Hepatic stellate cell (primary cell): ENCODE results near the gene ALOX5.
"Not testable (repeated sequence)": the region's sequence is repeated elsewhere in the genome, so short reads cannot be mapped to it uniquely, and the experiment has no call there.

ENCODE experiments used
- DNase-seq: peaks from one replicate; pipeline ENCODE4 v3.0.0; 2011; ENCODE audit warnings: low spot score

Gene ALOX5

DNA sequence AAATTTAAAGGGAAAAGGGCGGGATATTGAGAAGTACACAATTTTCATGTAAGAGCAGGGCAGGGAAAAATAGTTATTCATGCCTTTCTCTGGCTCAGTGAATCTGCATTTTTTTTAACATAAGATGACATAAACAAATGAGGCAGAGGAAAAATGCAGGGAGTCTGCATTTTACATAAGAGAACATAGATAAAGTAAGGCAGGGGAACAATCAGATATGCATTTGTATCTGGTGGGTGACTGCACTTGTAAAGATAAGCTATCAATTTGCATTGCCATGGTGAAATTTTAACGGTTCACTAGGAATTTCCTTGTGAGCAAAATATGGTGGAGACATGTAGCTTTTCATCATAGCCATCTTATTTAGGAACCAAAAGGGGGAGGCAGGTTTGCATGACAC lies 33.5 kb downstream of the ALOX5 start:
- no peak for DNase-seq

GRCh38 chr10:45408421-45409319 lies 34.7 kb downstream of the ALOX5 start:
- no peak for DNase-seq

GRCh38 chr10:45409347-45409746 lies 35.3 kb downstream of the ALOX5 start:
- DNase-seq = not testable (repeated sequence)

DNA sequence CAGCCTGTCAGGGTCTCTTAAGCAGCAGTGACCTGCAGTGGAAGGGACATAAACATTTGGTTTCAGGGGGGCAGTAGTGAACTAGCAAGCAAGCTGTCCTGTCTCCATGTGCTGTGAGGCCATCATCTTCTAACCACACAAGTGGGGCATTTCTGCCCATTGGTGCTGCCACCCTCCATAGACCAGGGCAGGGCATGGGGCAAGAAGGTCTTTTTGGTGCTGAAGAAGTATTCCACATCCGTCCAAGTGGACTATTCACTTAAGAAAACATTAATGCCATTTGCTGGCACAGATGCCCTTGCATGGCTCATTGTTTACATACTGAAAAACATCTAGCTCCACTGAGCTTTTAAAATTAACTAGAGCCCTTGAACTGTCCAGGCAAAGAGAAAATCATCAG lies 35.8 kb downstream of the ALOX5 start:
- DNase-seq = no peak

DNA sequence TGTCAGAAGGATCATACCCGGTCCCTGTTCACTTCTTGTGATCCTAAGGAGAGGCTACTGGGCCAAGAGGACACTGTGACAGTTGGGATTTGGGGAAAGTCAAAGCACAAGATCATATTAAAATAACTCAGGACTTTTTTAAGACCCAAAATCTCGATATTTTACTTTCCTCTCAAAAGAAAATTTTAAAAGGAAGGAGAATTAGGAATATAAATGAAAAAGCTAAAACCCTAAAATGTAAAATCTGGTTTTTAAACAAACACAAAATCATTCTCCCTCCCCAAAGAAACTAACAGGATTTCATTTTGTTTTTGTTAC lies 36.4 kb downstream of the ALOX5 start:
- DNase-seq = no peak

DNA sequence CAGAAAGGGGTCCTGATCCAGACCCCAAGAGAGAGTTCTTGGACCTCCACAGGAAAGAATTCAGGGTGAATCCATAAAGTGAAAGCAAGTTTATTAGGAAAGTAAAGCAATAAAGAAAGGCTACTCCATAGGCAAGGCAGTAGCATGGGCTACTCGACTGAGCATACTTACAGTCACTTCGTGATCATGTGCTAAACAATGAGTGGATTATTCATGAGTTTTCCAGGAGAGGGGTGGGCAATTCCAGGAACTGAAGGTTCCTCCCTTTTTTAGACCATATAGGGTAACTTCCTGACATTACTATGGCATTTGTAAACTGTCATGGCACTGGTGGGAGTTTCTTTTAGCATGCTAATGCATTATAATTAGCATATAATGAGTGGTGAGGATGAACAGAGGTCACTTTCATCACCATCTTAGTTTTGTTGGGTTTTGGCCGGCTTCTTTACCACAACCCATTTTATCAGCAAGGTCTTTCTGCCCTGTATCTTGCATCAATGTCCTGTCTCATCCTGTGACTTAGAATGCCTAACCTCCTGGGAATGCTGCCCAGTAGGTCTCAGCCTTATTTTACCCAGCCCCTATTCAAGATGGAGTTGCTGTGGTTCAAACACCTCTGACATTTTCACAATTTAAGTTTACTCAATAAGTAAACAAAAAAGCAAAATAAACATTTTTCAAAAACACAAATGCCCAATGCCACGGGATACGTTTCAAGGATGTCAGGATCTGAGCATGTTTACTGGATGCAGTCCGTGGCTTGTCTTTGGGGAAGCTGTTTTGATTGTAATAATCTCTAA lies 37.0 kb downstream of the ALOX5 start:
- no peak for DNase-seq

- DNase-seq = no peak
Measured at GRCh38 chr10:45411607-45411940, 37.6 kb downstream of the ALOX5 start.

DNA sequence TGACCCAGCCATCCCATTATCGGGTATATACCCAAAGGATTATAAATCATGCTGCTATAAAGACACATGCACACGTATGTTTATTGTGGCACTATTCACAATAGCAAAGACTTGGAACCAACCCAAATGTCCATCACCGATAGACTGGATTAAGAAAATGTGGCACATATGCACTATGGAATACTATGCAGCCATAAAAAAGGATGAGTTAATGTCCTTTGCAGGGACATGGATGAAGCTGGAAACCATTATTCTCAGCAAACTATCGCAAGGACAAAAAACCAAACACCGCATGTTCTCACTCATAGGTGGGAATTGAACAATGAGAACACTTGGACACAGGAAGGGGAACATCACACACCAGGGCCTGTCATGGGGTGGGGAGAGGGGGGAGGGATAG lies 41.0 kb downstream of the ALOX5 start:
- not testable (repeated sequence) for DNase-seq

DNA sequence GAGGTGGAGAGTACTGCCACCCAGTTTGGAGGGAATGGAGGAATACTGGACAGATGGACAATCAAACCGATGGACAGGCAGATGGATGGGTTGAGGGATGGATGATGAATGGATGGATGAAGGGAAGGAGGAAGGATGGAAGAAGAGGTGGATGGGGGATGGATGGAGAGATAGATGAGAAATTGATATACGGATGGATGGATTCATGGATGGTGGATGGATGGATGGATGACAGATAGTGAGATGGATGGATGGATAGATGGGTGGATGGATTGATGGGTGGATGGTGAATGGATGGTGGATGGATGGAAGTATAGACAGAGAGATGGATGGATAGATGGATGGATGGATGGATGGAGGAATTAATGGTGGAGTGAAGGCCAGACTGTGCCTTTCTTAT lies 42.6 kb downstream of the ALOX5 start:
- no peak for DNase-seq

DNA sequence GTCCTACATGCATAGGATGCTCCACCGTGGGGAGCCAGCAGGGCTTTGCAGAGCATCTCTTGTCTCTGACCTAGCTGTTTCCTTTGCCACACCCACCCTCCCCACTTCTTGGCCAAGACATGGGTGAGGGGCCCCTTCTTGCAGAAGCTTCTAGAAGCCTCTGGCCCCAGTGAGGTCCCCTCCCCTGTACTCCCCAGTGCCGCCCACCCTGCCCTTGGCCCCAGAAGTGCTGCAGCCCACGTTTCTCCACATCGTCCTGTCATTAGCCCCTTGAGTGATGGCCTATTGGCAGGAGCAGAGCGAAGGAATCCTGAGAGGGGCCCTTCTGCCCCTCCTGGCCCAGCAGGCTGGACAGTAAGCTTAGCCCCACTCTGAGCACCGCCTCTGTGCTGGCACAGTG lies 43.7 kb downstream of the ALOX5 start:
- DNase-seq = no peak

DNA sequence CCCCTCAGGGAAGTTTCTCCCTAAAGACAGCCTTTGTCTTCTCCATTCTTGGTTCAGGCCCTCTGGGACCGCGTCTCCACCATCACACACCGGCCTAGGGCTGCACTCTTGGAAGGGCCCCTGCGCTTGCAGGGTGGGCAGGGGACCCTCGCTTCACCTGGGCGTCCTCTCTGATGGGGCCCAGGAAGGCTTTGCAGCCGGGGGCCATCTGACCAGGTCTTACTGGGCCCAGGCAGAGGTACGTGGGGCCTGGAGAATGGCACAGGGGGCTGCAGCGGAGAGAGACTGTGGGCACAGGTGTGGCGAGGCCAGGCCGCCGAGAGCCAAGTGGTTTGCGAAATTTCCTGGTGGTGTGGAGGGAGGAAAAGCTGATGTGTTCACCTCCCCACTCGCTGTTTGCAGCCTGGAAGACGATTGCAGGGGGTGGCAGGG lies 44.4 kb downstream of the ALOX5 start:
- DNase-seq = no peak

DNA sequence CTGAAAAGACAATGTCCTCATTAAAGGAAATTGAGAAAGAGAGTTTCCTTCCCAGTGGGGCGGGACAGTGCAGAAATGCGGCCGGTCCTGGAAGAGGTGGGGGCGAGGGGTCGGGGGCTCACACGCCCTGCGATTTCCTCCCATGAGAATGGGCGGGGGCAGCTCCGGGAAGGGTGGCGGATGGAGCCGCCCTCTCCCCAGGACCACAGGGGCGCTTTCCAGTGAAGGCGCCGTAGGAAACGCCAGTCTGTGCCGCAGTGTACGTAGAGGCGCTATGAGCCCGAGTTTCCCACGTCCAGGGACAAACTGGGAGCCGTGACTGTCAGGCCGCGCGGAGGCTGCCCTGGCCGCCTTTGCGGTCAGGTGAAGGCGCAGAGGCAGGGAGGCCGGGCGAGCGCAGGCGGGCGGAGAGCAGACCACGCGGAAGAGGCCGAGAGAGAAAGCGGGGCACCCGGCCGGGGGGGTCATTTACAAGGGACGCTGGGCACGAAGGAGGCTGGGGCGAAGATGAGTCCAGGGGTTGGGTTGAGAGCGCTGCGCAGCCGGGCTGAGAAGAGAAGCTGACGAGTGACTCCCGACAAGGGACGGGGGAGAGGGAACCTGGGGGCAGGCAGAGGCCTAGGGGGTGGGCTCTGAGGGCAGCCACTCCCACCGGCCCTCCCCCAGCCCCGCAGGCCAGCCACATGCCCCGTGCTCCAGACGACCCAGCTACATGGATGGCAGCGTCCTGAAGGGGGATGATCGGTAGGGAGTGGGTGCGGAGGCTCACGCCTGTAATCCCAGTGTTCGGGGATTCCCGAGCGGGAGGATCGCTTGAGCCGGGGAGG lies 45.0 kb downstream of the ALOX5 start:
- peak; percentile 38 for DNase-seq

- DNase-seq = no peak
Measured at GRCh38 chr10:45419676-45420025, 45.6 kb downstream of the ALOX5 start.

DNA sequence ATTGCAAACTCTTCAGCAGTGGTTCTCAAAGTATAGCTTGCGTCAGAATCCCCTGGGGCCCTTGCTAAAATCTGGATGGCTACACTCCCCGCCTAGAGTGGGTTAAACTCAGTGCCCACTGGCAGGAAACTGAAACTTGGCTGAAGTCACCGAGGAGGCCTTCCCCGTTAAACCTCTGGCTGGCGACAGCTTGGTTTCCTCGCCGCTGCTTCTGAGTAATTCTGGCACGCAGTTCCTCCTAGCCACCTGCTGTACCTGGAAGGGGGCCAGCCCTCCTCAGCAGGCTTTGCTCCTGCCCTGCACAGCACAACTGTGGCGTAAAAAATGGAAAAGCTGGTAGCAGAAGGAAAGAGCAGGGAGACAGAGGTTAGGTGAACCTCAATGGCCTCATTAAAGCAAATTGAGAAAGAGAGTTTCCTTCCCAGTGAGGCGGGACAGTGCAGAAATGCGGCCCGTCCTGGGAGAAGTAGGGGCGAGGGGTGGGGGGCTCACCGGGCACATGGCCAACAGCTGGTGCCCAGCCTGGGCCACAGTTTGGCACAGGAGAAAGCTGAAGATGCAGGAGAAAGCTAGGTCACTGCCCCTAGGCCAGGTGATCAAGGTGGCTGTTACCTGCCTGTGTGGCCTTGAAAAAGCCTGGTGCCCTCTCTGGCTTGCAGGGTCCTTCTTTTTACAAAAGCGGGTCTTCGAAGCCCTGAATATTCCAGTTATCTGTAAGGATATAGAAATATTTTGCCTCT lies 46.6 kb downstream of the ALOX5 start:
- no peak for DNase-seq

- DNase-seq = no peak
Measured at GRCh38 chr10:45421221-45422097, 47.4 kb downstream of the ALOX5 start.

DNA sequence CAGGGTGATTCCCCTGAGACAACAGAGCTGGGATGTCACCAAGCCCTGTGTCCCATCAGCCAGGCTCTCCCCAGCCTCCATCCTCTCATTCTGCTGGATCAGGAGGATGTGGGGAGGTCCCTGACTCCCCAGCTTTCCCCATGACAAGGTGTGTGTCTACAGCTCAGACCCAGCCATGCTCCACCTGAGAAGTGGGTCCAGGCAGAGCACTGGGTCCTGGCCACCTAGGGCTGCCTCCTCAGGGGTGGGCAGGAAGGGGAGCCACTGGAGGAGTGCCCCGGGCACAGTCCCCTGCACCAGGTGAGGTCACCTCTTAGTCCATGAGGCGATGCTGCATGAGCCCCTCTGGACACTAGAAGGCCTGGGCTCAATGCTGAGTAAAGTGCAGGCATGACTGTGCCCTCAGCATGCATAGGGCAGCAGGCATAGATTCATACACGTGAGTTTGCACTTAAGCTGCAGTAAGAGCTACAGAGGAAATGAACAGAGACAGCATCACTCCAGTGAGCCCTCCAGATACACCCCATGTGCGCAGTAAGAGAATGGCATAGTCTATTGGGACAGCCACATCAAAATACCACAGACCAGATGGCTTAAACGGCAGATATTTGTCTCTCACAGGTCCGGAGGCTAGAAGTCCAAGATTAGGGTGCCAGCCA lies 48.3 kb downstream of the ALOX5 start:
- no peak for DNase-seq

- no peak for DNase-seq
Measured at GRCh38 chr10:45422866-45423659, 49.0 kb downstream of the ALOX5 start.

DNA sequence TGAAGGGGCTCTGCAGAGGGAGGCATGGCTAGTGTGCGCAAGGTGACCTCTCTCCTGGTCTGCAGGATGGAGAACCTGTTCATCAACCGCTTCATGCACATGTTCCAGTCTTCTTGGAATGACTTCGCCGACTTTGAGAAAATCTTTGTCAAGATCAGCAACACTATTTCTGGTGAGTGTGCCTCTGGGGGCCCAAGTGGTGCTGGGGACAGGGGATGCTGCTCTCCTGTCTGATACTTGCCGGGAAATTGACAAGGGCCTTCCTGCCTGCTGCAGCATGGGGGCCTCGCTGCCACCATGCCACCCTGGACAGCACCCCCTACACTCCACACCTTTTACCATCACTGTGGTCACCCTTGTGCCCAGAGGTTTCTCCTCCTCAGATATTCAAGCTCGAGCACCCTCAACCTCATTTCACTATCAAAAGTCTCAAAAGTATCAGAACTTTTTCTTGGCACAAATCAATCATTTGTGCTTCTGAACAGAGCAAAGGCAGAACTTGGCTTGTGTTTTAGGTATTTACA lies 50.0 kb downstream of the ALOX5 start:
- no peak for DNase-seq

DNA sequence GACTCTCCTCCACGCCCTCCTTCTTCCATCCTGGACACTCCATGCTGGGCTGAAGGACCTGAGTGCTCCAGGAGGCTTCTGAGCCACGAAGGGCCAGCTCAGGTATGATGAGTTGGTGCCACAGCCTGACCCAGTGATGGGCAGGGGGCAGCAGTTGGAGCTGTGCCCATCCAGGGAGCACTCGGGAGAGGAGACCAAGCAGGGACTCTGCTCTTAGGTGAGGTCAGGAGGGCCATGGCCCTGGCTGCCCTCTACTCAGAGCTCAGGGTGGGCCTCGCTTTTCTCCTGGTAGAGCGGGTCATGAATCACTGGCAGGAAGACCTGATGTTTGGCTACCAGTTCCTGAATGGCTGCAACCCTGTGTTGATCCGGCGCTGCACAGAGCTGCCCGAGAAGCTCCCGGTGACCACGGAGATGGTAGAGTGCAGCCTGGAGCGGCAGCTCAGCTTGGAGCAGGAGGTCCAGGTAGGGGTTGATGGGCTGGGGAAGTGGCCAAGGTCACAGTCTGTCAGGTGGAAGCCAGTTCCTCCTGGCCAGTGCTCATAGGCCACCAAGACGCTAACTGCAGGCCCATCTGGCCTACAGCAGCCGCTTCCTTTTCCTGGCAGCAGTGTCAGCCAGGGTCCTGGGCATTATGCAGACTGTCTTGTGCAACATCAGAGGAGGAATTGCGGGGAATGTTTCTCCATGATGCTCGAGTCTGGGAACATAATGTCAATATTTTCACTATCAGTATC lies 50.8 kb downstream of the ALOX5 start:
- no peak for DNase-seq
